Neutrophil (primary cell): ENCODE measurements around the gene NPFF.

Experiments used
- H3K27ac ChIP-seq: fragments of 200-600 bp; sonication (generic); 2 replicates; pipeline ENCODE4 v1.5.1; 2016; ENCODE audit warnings: mild to moderate bottlenecking, moderate library complexity
- H3K27me3 ChIP-seq: fragments of 200-600 bp; sonication (generic); 2 replicates; pipeline ENCODE4 v1.6.0; 2016; ENCODE audit warnings: mild to moderate bottlenecking
- H3K36me3 ChIP-seq: fragments of 200-600 bp; sonication (generic); 2 replicates; pipeline ENCODE4 v1.5.1; 2017
- H3K4me1 ChIP-seq, 2 experiments: fragments of 200-600 bp in 1 of 2; sonication (generic) in 1 of 2; 1 replicate in 1 of 2; 2 replicates in 1 of 2; pipeline versions ENCODE4 v1.5.1 to v1.6.1; 2013 to 2016; ENCODE audit warnings: low read depth in 1 of 2, low read length in 1 of 2, mild to moderate bottlenecking in 1 of 2, moderate library complexity in 1 of 2; ENCODE audit not compliant: control insufficient read depth in 1 of 2, insufficient read depth in 1 of 2
- H3K4me3 ChIP-seq, 2 experiments: fragments of 200-600 bp in 1 of 2; sonication (generic) in 1 of 2; 1 replicate in 1 of 2; 2 replicates in 1 of 2; pipeline ENCODE4 v1.5.1; 2013 to 2016; ENCODE audit warnings: low read depth in 1 of 2, low read length in 1 of 2, mild to moderate bottlenecking in 1 of 2, moderate library complexity in 1 of 2
- H3K9me3 ChIP-seq: fragments of 200-600 bp; sonication (generic); 2 replicates; pipeline ENCODE4 v1.5.1; 2016
- CTCF ChIP-seq: fragments of 200-600 bp; sonication (generic); IDR thresholded peaks from 2 replicates; pipeline ENCODE4 v1.5.1; 2016; ENCODE audit warnings: antibody characterized with exemption

Gene NPFF

GRCh38 chr12:53466640-53467039 is 40.6 kb downstream of the NPFF start:
- H3K4me3 ChIP-seq: no peak overlapping the region
- TF ChIP-seq CTCF: no peak
- H3K36me3 ChIP-seq: peaks cover 100% of the 10 kb centered on the region
- no peaks in the 10 kb centered on the region for H3K27me3 ChIP-seq
- H3K27ac ChIP-seq: no peak overlapping the region
- H3K4me1 ChIP-seq: no peaks in the 10 kb centered on the region
- no peaks in the 10 kb centered on the region for H3K9me3 ChIP-seq

- no peak for TF ChIP-seq CTCF
- Histone ChIP-seq H3K4me3 (no peak overlapping the region), H3K4me1 (no peaks in the 10 kb centered on the region), H3K27ac (peak overlapping the region; percentile 10), H3K36me3 (peaks cover 100% of the 10 kb centered on the region), H3K27me3 (no peaks in the 10 kb centered on the region), H3K9me3 (no peaks in the 10 kb centered on the region)
These were observed 41.6 kb downstream of the NPFF start for GRCh38 chr12:53465679-53466078.

- no peak for TF ChIP-seq CTCF
- H3K4me3 ChIP-seq: no peak overlapping the region
- H3K4me1 ChIP-seq: no peaks in the 10 kb centered on the region
- H3K9me3 ChIP-seq: no peaks in the 10 kb centered on the region
- peak overlapping the region; percentile 10 for H3K27ac ChIP-seq
- H3K27me3 ChIP-seq: no peaks in the 10 kb centered on the region
- peaks cover 100% of the 10 kb centered on the region for H3K36me3 ChIP-seq
These were observed 42.4 kb downstream of the NPFF start for GRCh38 chr12:53464685-53465418.

- Histone ChIP-seq H3K36me3 (peaks cover 100% of the 10 kb centered on the region), H3K9me3 (no peaks in the 10 kb centered on the region), H3K27me3 (no peaks in the 10 kb centered on the region), H3K27ac (no peak overlapping the region), H3K4me1 (no peaks in the 10 kb centered on the region), H3K4me3 (no peak overlapping the region)
- TF ChIP-seq CTCF: no peak
These were observed 43.3 kb downstream of the NPFF start for GRCh38 chr12:53463802-53464560.

- H3K27me3 ChIP-seq: no peaks in the 10 kb centered on the region
These were observed 44.3 kb downstream of the NPFF start for GRCh38 chr12:53462935-53463334.

More at GRCh38 chr12:53462935-53463334, 44.3 kb downstream of the NPFF start:
- H3K27ac ChIP-seq: no peak overlapping the region
- no peak for TF ChIP-seq CTCF
- H3K36me3 ChIP-seq: peaks cover 100% of the 10 kb centered on the region
- no peaks in the 10 kb centered on the region for H3K4me1 ChIP-seq
- no peak overlapping the region for H3K4me3 ChIP-seq
- H3K9me3 ChIP-seq: no peaks in the 10 kb centered on the region
